Astrocyte (in vitro differentiated cells and primary cell): Measurements from ENCODE around the gene JAK2. TPM values are rescaled to one million over a fixed set of nuclear protein-coding genes. Genes with fewer than 3 reads are reported as not detected.

ENCODE experiments used
- DNase-seq: peaks from one replicate; pipeline ENCODE4 v3.0.0-alpha.2; 2010; ENCODE audit warnings: low read depth
- FAIRE-seq: peaks from 2 replicates; lab custom pipeline; 2011; peaks lifted over from hg19 to GRCh38; lab: Jason Lieb, UNC
- H2AFZ ChIP-seq: 2 replicates; pipeline ENCODE4 v1.6.0; 2012; ENCODE audit warnings: low read depth, low read length, inconsistent platforms
- H3K27ac ChIP-seq: 2 replicates; pipeline ENCODE4 v1.5.1; 2011; ENCODE audit warnings: low read depth, low read length, inconsistent platforms
- H3K27me3 ChIP-seq: 2 replicates; pipeline ENCODE4 v1.6.0; 2011; ENCODE audit warnings: low read length, inconsistent platforms; ENCODE audit not compliant: insufficient read depth
- H3K36me3 ChIP-seq: 2 replicates; pipeline ENCODE4 v1.5.1; 2011; ENCODE audit warnings: low read length, inconsistent platforms; ENCODE audit not compliant: insufficient read depth
- H3K4me1 ChIP-seq: 2 replicates; pipeline ENCODE4 v1.5.1; 2011; ENCODE audit warnings: low read length, inconsistent platforms; ENCODE audit not compliant: insufficient read depth
- H3K4me2 ChIP-seq: 2 replicates; pipeline ENCODE4 v1.6.0; 2012; ENCODE audit warnings: low read length, inconsistent platforms
- H3K4me3 ChIP-seq: 2 replicates; pipeline ENCODE4 v1.5.1; 2011; ENCODE audit warnings: low read depth, mild to moderate bottlenecking, low read length, inconsistent platforms; ENCODE audit not compliant: insufficient read depth
- H3K79me2 ChIP-seq: 2 replicates; pipeline ENCODE4 v1.6.0; 2012; ENCODE audit warnings: mild to moderate bottlenecking, low read length, inconsistent platforms; ENCODE audit not compliant: insufficient read depth
- H3K9ac ChIP-seq: 2 replicates; pipeline ENCODE4 v1.6.0; 2012; ENCODE audit warnings: mild to moderate bottlenecking, low read length, inconsistent platforms
- H3K9me3 ChIP-seq: 2 replicates; pipeline ENCODE4 v1.5.1; 2012; ENCODE audit warnings: low read depth, mild to moderate bottlenecking, low read length, inconsistent platforms; ENCODE audit not compliant: insufficient read depth
- H4K20me1 ChIP-seq: 2 replicates; pipeline ENCODE4 v1.6.0; 2012; ENCODE audit warnings: low read length, inconsistent platforms; ENCODE audit not compliant: insufficient read depth
- H3K27ac Mint-ChIP-seq: one replicate; pipeline ENCODE4 v1.8.0; 2021; ENCODE audit warnings: mild to moderate bottlenecking, mixed read lengths; ENCODE audit not compliant: unreplicated experiment
- H3K27me3 Mint-ChIP-seq: one replicate; pipeline ENCODE4 v1.8.0; 2021; ENCODE audit warnings: low read depth, mixed read lengths; ENCODE audit not compliant: unreplicated experiment
- H3K36me3 Mint-ChIP-seq: one replicate; pipeline ENCODE4 v1.8.0; 2021; ENCODE audit warnings: low read depth, mixed read lengths; ENCODE audit not compliant: unreplicated experiment
- H3K4me1 Mint-ChIP-seq: one replicate; pipeline ENCODE4 v1.8.0; 2021; ENCODE audit warnings: low read depth, mixed read lengths; ENCODE audit not compliant: unreplicated experiment
- H3K4me3 Mint-ChIP-seq: one replicate; pipeline ENCODE4 v1.8.0; 2021; ENCODE audit warnings: mild to moderate bottlenecking, moderate library complexity, mixed read lengths; ENCODE audit not compliant: unreplicated experiment
- H3K9me3 Mint-ChIP-seq: one replicate; pipeline ENCODE4 v1.8.0; 2021; ENCODE audit warnings: mild to moderate bottlenecking, mixed read lengths; ENCODE audit not compliant: unreplicated experiment
- EZH2 ChIP-seq: IDR thresholded peaks from 2 replicates; pipeline ENCODE4 v1.6.1; 2012; ENCODE audit warnings: mild to moderate bottlenecking, low read length, inconsistent platforms; ENCODE audit not compliant: insufficient read depth
- total RNA-seq: library from RNA; stranded (reverse); gene quantifications from 2 replicates; pipeline ENCODE4 v1.2.1, GENCODE V29; 2021
- TF ChIP-seq, protein P1 (sequence below): IDR thresholded peaks from 2 replicates; pipeline ENCODE4 v1.5.1; 2011; ENCODE audit warnings: low read depth, mild to moderate bottlenecking, inconsistent platforms, low read length, moderate library complexity; ENCODE audit not compliant: insufficient read depth

The JAK2 gene
- total RNA-seq, 1 donor from 2014 or later = 12.3 TPM

GRCh38 chr9:4955836-4956235 is 29.2 kb upstream of the JAK2 start:
- FAIRE-seq (no peak), DNase-seq (no peak)
- Histone ChIP-seq H2AFZ (no peak overlapping the region), H3K27ac (no peak overlapping the region), H3K27me3 (no peaks in the 10 kb centered on the region), H3K9ac (no peak overlapping the region), H3K4me1 (no peaks in the 10 kb centered on the region), H3K9me3 (no peaks in the 10 kb centered on the region), H3K4me3 (no peak overlapping the region), H4K20me1 (no peaks in the 10 kb centered on the region), H3K4me2 (no peak overlapping the region), H3K79me2 (no peaks in the 10 kb centered on the region), H3K36me3 (no peaks in the 10 kb centered on the region)
- H3K4me1 Mint-ChIP-seq = peaks cover 9% of the 10 kb centered on the region
- no peak overlapping the region for H3K27ac Mint-ChIP-seq
- TF ChIP-seq, protein P1, sequence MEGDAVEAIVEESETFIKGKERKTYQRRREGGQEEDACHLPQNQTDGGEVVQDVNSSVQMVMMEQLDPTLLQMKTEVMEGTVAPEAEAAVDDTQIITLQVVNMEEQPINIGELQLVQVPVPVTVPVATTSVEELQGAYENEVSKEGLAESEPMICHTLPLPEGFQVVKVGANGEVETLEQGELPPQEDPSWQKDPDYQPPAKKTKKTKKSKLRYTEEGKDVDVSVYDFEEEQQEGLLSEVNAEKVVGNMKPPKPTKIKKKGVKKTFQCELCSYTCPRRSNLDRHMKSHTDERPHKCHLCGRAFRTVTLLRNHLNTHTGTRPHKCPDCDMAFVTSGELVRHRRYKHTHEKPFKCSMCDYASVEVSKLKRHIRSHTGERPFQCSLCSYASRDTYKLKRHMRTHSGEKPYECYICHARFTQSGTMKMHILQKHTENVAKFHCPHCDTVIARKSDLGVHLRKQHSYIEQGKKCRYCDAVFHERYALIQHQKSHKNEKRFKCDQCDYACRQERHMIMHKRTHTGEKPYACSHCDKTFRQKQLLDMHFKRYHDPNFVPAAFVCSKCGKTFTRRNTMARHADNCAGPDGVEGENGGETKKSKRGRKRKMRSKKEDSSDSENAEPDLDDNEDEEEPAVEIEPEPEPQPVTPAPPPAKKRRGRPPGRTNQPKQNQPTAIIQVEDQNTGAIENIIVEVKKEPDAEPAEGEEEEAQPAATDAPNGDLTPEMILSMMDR = no peak
- no peak for TF ChIP-seq EZH2
- H3K4me3 Mint-ChIP-seq = no peak overlapping the region
- no peaks in the 10 kb centered on the region for H3K27me3 Mint-ChIP-seq
- H3K9me3 Mint-ChIP-seq = peaks cover 11% of the 10 kb centered on the region
- H3K36me3 Mint-ChIP-seq = peaks cover 2% of the 10 kb centered on the region

- no peak overlapping the region for H3K27ac Mint-ChIP-seq
Measured at GRCh38 chr9:4959031-4959430, 26.0 kb upstream of the JAK2 start.

GRCh38 chr9:4962085-4962484 is 23.0 kb upstream of the JAK2 start:
- Histone ChIP-seq H4K20me1 (no peaks in the 10 kb centered on the region), H3K36me3 (no peaks in the 10 kb centered on the region), H3K9ac (no peak overlapping the region), H3K79me2 (no peaks in the 10 kb centered on the region), H3K4me2 (no peak overlapping the region), H3K9me3 (no peaks in the 10 kb centered on the region), H2AFZ (no peak overlapping the region), H3K4me1 (no peaks in the 10 kb centered on the region), H3K27me3 (no peaks in the 10 kb centered on the region), H3K4me3 (no peak overlapping the region), H3K27ac (no peak overlapping the region)
- Mint-ChIP-seq H3K4me1 (peaks cover 15% of the 10 kb centered on the region), H3K4me3 (no peak overlapping the region), H3K27me3 (no peaks in the 10 kb centered on the region), H3K27ac (no peak overlapping the region), H3K36me3 (no peaks in the 10 kb centered on the region), H3K9me3 (no peaks in the 10 kb centered on the region)
- no peak for DNase-seq
- TF ChIP-seq EZH2 = no peak
- TF ChIP-seq, protein P1 = no peak
- FAIRE-seq = no peak

More at GRCh38 chr9:4959031-4959430, 26.0 kb upstream of the JAK2 start:
- TF ChIP-seq, protein P1 = no peak
- no peak for TF ChIP-seq EZH2
- FAIRE-seq (no peak), DNase-seq (no peak)
- Mint-ChIP-seq H3K9me3 (peaks cover 3% of the 10 kb centered on the region), H3K4me3 (no peak overlapping the region), H3K4me1 (peaks cover 9% of the 10 kb centered on the region), H3K36me3 (no peaks in the 10 kb centered on the region), H3K27me3 (no peaks in the 10 kb centered on the region)
- Histone ChIP-seq H3K4me2 (no peak overlapping the region), H3K27ac (no peak overlapping the region), H2AFZ (no peak overlapping the region), H4K20me1 (no peaks in the 10 kb centered on the region), H3K4me3 (no peak overlapping the region), H3K79me2 (no peaks in the 10 kb centered on the region), H3K9ac (no peak overlapping the region), H3K27me3 (no peaks in the 10 kb centered on the region), H3K36me3 (no peaks in the 10 kb centered on the region), H3K4me1 (no peaks in the 10 kb centered on the region), H3K9me3 (no peaks in the 10 kb centered on the region)
